HepG2 (cell line): ENCODE results near the gene MSMP. TPM values are rescaled to one million over a fixed set of nuclear protein-coding genes. Genes with fewer than 3 reads are reported as not detected.

Experiments used
- GLMP ChIP-seq: sonication (generic); formaldehyde crosslinking; IDR thresholded peaks from 2 replicates; pipeline ENCODE4 v1.9.0; 2021; ENCODE audit warnings: missing genetic modification reagents, mild to moderate bottlenecking, borderline replicate concordance
- HNRNPUL1 ChIP-seq: fragments of 200-400 bp; formaldehyde crosslinking; IDR thresholded peaks from 2 replicates; pipeline ENCODE4 v1.6.1; 2017; ENCODE audit warnings: low read depth, mild to moderate bottlenecking, low read length, moderate library complexity
- IKZF4 ChIP-seq: sonication (generic); formaldehyde crosslinking; IDR thresholded peaks from 2 replicates; pipeline ENCODE4 v1.5.1; 2020; ENCODE audit warnings: borderline replicate concordance, mild to moderate bottlenecking, low read depth, missing genetic modification reagents; ENCODE audit errors: not compliant biosample characterization
- ISX ChIP-seq: sonication (generic); formaldehyde crosslinking; conservative IDR thresholded peaks from 2 replicates; pipeline ENCODE4 v1.5.0; 2020; ENCODE audit warnings: missing genetic modification reagents
- JUNB ChIP-seq: sonication (generic); formaldehyde crosslinking; IDR thresholded peaks from 2 replicates; pipeline ENCODE4 v1.8.0; 2022; ENCODE audit warnings: missing genetic modification reagents, mild to moderate bottlenecking, borderline replicate concordance
- JUND ChIP-seq: sonication (generic); formaldehyde crosslinking; IDR thresholded peaks from 2 replicates; pipeline ENCODE4 v1.8.0; 2022; ENCODE audit warnings: mild to moderate bottlenecking, missing genetic modification reagents
- MAF1 ChIP-seq: sonication (generic); formaldehyde crosslinking; IDR thresholded peaks from 2 replicates; pipeline ENCODE4 v1.5.0; 2020; ENCODE audit warnings: missing genetic modification reagents, borderline replicate concordance
- MED13 ChIP-seq: sonication (generic); formaldehyde crosslinking; IDR thresholded peaks from 2 replicates; pipeline ENCODE4 v1.5.0; 2020; ENCODE audit warnings: missing genetic modification reagents
- MXD1 ChIP-seq: sonication (generic); formaldehyde crosslinking; IDR thresholded peaks from 2 replicates; pipeline ENCODE4 v1.4.0; 2020; ENCODE audit warnings: mild to moderate bottlenecking, missing genetic modification reagents
- NFRKB ChIP-seq: fragments of 450-650 bp; IDR thresholded peaks from 2 replicates; pipeline ENCODE4 v1.6.1; 2017
- RAD21 ChIP-seq: fragments of 450-650 bp; formaldehyde crosslinking; IDR thresholded peaks from 2 replicates; pipeline ENCODE4 v1.5.0; 2020; ENCODE audit warnings: mild to moderate bottlenecking
- SETDB1 ChIP-seq: sonication (generic); formaldehyde crosslinking; IDR thresholded peaks from 2 replicates; pipeline ENCODE4 v1.5.1; 2020; ENCODE audit warnings: missing genetic modification reagents, mild to moderate bottlenecking, borderline replicate concordance
- SP4 ChIP-seq: sonication (generic); formaldehyde crosslinking; IDR thresholded peaks from 2 replicates; pipeline ENCODE4 v1.8.1; 2023; ENCODE audit warnings: mild to moderate bottlenecking, missing genetic modification reagents
- ZFYVE20 ChIP-seq: sonication (generic); formaldehyde crosslinking; IDR thresholded peaks from 2 replicates; pipeline ENCODE4 v1.8.0; 2023; ENCODE audit warnings: low read depth, mild to moderate bottlenecking, moderate library complexity, missing genetic modification reagents, borderline replicate concordance
- ZKSCAN8 ChIP-seq: IDR thresholded peaks from 2 replicates; pipeline ENCODE4 v1.6.1; 2016; ENCODE audit warnings: borderline replicate concordance, missing genetic modification reagents, missing compliant biosample characterization
- ZNF142 ChIP-seq: sonication (generic); formaldehyde crosslinking; IDR thresholded peaks from 2 replicates; pipeline ENCODE4 v1.4.0; 2020; ENCODE audit warnings: missing genetic modification reagents
- ZNF512B ChIP-seq: sonication (generic); formaldehyde crosslinking; IDR thresholded peaks from 2 replicates; pipeline ENCODE4 v1.5.1; 2020; ENCODE audit warnings: missing genetic modification reagents, mild to moderate bottlenecking, borderline replicate concordance
- polyA plus RNA-seq, 8 experiments: library from polyadenylated mRNA; depleted of rRNA in 3 of 8; stranded (reverse) in 7 of 8; unstranded in 1 of 8; fragments of >200 nt; fragmentation: Illumina TruSeq in 4 of 8; extraction: Trizol in 4 of 8; gene quantifications; 2 replicates each; pipeline versions ENCODE4 v1.2.1 to v1.2.3, GENCODE V29; 2011 to 2016; ENCODE audit warnings: low read depth in 4 of 8, missing spikeins in 1 of 8, mixed read lengths in 1 of 8; ENCODE audit not compliant: insufficient read depth in 1 of 8
- total RNA-seq, 5 experiments: library from RNA; depleted of rRNA; stranded (reverse); fragments of >200 nt; fragmentation: Illumina TruSeq; extraction: Trizol; gene quantifications; 2 replicates each; pipeline ENCODE4 v1.2.3, GENCODE V29; 2016; ENCODE audit warnings: low read depth in 1 of 5

Gene MSMP
- total and polyA plus RNA-seq, 2 of the 13 experiments (the other 11 are each of a cell fraction or from before 2014, with no cell fraction given), result 0.24 to 0.46 TPM

GRCh38 chr9:35732185-35732799, 21.8 kb downstream of the MSMP start, which contains the start of the genes CREB3 and TLN1 (continued):
- TF ChIP-seq GLMP, result no peak
- no peak for TF ChIP-seq ZNF512B (CRISPR knock-in tag)
- no peak for TF ChIP-seq JUNB
- TF ChIP-seq IKZF4 (CRISPR knock-in tag), result no peak
- 0 out of 2 replicates have a peak, but pooled peaks have one; percentile 47 for TF ChIP-seq ISX
- TF ChIP-seq HNRNPUL1, result 0 out of 2 replicates have a peak, but pooled peaks have one; percentile 26
- 0 out of 2 replicates have a peak, but pooled peaks have one; percentile 20 for TF ChIP-seq ZNF142 (CRISPR knock-in tag)
- peak; percentile 65; the same call in 1 of the 2 replicates for TF ChIP-seq ZKSCAN8 (CRISPR knock-in tag)
- no peak for TF ChIP-seq SETDB1
- peak; percentile 80 for TF ChIP-seq MED13 (CRISPR knock-in tag)
- peak; percentile 47; the same call in 1 of the 2 replicates for TF ChIP-seq JUND (CRISPR knock-in tag)
- TF ChIP-seq NFRKB, result no peak
- TF ChIP-seq MXD1 (CRISPR knock-in tag), result peak; percentile 49
- peak; percentile 70 for TF ChIP-seq MAF1 (CRISPR knock-in tag)
- TF ChIP-seq RAD21, result peak; percentile 39; the same call in 1 of the 2 replicates
- no peak; the same call in 1 of the 2 replicates for TF ChIP-seq ZFYVE20 (CRISPR knock-in tag)
- TF ChIP-seq SP4 (CRISPR knock-in tag), result peak; percentile 84
